H4 (cell line): ENCODE measurements around the gene KCNIP2. TPM values are rescaled to one million over a fixed set of nuclear protein-coding genes. Genes with fewer than 3 reads are reported as not detected.

Experiments
- DNase-seq: peaks from one replicate; pipeline ENCODE4 v3.0.0-alpha.2; 2015; ENCODE audit warnings: low spot score
- total RNA-seq: library from RNA; depleted of rRNA; stranded (reverse); fragments of >200 nt; shearing (Covaris generic); gene quantifications from 2 replicates; pipeline ENCODE4 v1.2.3, GENCODE V29; 2014

KCNIP2 gene
- total RNA-seq, 1 experiment from 2014 or later = not detected

DNA sequence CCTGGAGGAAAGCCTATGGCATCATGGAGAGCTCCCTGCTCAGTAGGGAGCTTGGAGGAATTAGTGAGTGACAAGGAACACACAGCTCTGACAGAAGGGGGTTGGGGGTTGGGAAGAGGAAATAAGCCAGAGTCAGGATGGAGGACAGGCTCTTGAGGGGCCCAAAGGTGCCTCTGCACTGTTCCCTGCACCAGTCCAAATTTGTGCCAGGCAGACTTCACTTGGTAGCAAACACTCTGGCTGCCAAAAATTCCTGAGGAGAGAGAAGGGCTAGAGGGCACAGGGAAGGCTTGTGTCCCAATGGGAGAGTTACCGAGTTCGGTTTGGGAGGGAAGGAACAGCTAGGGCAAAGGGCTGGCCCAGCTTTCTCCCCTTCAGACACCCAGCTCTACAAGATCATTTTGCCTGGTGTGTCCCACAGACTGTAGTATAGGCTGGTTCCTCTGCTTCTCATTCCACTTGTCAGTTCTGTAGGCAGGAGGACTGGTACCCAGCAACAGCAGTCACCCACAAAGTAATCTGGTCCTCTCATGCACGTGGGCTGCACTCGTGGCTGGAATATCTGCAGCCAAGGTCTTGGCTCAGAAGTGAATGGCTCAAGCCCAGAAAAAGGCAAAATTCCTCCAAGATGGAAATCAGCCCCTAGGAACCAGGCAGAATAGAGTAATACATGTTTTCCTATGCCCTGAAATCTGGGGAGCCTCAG is 8.0 kb upstream of the KCNIP2 start:
- no peak for DNase-seq

GRCh38 chr10:101850749-101851148 is 7.1 kb upstream of the KCNIP2 start:
- no peak for DNase-seq

- peak; percentile 36 for DNase-seq
Observed at GRCh38 chr10:101848894-101849351, 5.3 kb upstream of the KCNIP2 start.

GRCh38 chr10:101848408-101848807 is 4.8 kb upstream of the KCNIP2 start:
- DNase-seq = no peak

DNA sequence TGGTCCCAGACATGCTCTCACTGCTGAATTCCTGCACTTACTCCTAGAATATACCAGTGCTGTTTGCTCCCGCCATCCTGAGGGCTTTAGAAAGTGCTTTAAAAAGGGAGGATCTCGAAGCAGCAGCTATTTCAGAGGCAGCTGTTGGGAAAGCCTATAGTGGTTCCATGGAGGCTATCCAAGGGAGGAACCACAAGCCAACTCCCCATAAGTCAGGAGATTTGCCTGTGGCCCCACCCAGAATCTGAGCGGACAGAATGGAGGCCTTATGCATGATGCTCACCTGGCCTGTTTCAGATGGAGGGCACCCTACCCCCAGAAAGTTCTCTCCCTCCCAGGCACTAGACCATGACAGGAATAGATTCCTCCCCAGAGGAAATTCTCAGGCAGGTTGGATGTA is 2.3 kb upstream of the KCNIP2 start:
- no peak for DNase-seq

GRCh38 chr10:101841826-101842225 is 1.8 kb downstream of the KCNIP2 start:
- DNase-seq = no peak

DNA sequence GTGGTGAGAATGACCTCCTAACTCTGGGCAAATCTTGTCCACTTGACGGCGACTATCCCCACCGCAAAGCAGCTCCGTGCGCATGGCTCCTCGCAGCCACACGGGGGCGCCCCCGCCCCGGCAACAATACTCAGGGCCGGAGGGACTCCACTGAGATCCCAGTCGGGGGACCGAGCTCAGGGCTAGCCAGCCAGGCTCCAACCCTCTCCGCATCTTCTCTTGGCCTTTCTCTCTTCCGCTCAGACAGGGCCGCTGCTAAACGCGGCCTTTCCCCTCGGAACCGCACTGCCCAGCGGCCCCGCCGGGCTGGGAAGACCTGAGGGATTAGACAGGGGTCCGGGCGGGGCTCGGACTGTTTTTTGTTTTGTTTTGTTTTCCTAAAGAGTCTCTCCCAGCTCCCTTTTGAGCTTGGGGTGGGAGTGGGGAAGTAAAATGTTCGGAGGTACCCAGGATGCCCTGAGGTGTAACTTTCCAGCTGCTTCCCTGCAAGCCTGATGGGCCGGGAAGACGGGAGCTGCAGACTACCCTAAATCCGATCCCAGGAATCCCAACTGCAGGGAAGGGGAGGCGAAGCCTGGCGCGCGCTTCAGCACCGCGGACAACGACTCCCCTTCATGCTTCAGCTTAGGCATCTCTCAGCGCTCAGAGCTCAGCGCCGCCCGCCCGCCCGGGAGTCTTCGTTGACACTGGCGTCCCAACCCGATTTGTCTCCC is 2.7 kb downstream of the KCNIP2 start:
- DNase-seq = peak; percentile 46

GRCh38 chr10:101840102-101840684 is 3.4 kb downstream of the KCNIP2 start:
- no peak for DNase-seq

- no peak for DNase-seq
Observed at GRCh38 chr10:101839416-101840063, 4.1 kb downstream of the KCNIP2 start.

GRCh38 chr10:101839002-101839401 is 4.6 kb downstream of the KCNIP2 start:
- no peak for DNase-seq

DNA sequence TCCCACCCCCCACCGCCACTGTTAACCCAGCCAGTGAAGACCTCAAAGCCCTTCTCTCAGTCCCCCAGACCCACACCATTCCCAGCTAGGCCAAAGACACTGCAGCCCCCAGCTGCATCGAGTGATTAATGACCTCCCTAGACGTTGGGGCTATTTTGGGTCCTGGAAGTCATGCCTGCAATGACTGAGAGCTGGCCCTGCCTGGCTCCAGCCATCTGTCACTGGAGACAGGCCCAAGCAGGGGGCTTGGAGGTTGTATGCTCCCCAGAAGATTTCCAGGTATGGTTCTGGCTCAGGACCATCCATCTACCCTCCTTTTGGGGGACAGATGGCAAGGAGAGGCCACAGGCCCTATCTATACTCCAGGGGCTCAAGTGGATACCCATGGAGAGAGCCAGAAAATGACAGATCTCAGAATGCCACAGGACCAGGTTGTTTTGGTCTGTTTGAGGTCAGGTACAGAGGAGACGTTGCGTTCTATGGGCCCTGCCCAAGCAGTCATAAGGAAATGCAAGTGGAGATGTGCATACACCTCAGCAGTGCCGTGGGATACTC is 5.1 kb downstream of the KCNIP2 start:
- no peak for DNase-seq

- no peak for DNase-seq
Observed at GRCh38 chr10:101837748-101838147, 5.9 kb downstream of the KCNIP2 start.

- DNase-seq = no peak
Observed at GRCh38 chr10:101835362-101835761, 8.2 kb downstream of the KCNIP2 start.

- no peak for DNase-seq
Observed at GRCh38 chr10:101834341-101834740, 9.3 kb downstream of the KCNIP2 start.

GRCh38 chr10:101833466-101833865 is 10.1 kb downstream of the KCNIP2 start:
- DNase-seq = no peak

GRCh38 chr10:101832325-101832771 is 11.3 kb downstream of the KCNIP2 start:
- DNase-seq = no peak

- no peak for DNase-seq
Observed at GRCh38 chr10:101831169-101831811, 12.3 kb downstream of the KCNIP2 start.

GRCh38 chr10:101830322-101831168 is 13.1 kb downstream of the KCNIP2 start:
- peak; percentile 41 for DNase-seq

GRCh38 chr10:101829561-101830315 is 13.9 kb downstream of the KCNIP2 start:
- DNase-seq = no peak
